ENCODE data around the gene TAS2R60.

The TAS2R60 gene

GRCh38 chr7:143410521-143411004 lies 32.7 kb upstream of the TAS2R60 start:
- in situ Hi-C loops (cut with MboI; ENCODE audit: low sequenced_read_pairs) = loop anchor here (25.0 kb wide), 1 partner anchor 398 kb away; no protein-coding TSS in a partner anchor

DNA sequence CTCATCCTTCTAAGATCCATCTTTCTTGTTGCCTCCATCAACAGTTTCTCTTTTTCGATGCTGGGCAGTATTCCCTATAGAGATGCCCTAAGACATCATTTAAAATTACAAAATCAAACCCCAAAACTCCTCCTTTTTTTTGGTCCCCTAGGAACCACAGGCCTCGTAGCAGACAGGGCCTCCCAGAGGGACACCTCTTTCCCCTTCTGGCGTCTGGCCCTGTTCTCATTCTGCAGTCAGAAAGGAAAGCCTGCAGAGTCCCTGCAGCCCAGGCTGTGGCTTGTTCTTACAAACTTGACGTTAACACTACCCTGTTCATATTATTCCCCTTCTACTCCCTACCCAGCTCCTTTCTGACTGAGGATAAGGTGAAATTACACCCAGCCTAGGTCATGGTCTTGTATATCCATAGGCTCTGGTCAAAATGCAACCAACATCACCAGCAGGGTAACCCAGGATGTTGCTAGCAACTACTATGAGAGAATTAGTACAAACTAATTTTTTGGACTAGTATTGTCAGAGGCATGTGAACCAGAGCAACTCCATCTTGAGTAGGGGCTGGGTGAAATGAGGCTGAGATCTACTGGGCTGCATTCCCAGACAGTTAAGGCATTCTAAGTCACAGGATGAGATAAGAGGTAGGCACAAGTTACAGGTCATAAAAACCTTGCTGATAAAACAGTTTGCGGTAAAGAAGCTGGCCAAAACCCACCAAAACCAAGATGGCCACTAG lies 31.1 kb upstream of the TAS2R60 start:
- in situ Hi-C loops (cut with MboI; ENCODE audit: low sequenced_read_pairs) = loop anchor here (25.0 kb wide), 1 partner anchor 400 kb away; no protein-coding TSS in a partner anchor

- in situ Hi-C loops (cut with MboI; ENCODE audit: low sequenced_read_pairs) = loop anchor here (25.0 kb wide), 1 partner anchor 401 kb away; no protein-coding TSS in a partner anchor
Observed at GRCh38 chr7:143413123-143413522, 30.1 kb upstream of the TAS2R60 start.

GRCh38 chr7:143415209-143415608 lies 28.0 kb upstream of the TAS2R60 start:
- in situ Hi-C loops (cut with MboI; ENCODE audit: low sequenced_read_pairs) = loop anchor here (25.0 kb wide), 1 partner anchor 403 kb away; no protein-coding TSS in a partner anchor

GRCh38 chr7:143415742-143416397 lies 27.4 kb upstream of the TAS2R60 start:
- in situ Hi-C loops (cut with MboI; ENCODE audit: low sequenced_read_pairs) = loop anchor here (25.0 kb wide), 1 partner anchor 404 kb away; no protein-coding TSS in a partner anchor

DNA sequence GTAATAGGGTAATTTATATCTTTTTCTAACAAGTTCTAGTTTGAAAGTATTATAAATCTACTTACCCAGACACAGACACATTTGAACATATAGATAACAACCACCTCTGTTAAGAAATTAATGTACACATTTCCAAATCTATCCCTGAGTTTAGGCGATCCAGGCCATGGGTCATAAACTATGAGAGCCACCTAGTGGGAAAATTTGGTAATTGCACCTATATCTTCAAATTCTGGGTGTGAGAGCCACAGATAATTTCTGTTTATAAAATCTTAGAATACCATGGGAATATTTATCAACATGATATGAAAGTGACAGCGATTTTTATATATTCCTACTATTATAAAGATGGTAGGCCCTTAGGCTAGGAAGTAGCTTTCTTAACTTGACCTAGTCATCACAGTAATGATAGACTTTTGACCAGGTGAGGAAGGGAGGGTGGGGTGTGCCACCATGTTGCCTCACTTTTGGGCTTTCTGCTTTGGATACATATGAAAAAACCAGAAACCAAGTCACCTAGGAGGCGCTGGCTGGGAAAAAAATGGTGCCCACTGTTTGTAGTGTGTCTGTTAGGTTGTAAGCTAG lies 26.6 kb upstream of the TAS2R60 start:
- in situ Hi-C loops (cut with MboI; ENCODE audit: low sequenced_read_pairs) = loop anchor here (25.0 kb wide), 1 partner anchor 404 kb away; no protein-coding TSS in a partner anchor

DNA sequence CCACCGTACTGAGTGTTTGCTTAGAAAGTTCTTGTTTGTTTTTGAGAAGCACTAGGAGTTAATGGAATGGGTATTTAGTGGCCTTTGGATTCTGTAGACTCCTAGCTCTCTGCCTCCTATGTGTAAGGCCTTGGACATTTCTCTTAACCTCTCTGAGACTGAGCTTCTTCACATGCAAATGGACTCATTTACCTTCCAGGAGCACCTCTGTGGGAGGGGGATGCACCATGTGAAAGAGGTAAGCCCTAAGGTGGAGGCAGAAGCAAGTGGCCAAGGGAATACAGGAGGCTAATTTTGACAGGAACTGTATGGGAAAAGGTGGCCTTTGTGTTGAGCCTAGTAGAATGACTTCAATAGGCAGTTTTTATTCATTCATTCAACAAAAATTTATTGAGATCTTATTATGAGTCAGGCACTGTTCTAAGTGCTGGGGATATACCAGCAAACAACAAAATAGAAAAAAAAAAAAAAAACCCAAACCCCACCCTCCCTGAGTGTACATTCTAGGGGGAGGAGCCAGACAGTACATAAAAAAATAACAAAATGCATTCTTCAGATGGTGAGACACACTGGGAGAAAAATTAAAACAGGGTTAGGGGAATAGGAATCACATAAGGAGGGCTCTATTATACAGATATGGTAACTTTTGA lies 25.4 kb upstream of the TAS2R60 start:
- in situ Hi-C loops (cut with MboI; ENCODE audit: low sequenced_read_pairs) = loop anchor here (25.0 kb wide), 1 partner anchor 406 kb away; no protein-coding TSS in a partner anchor

DNA sequence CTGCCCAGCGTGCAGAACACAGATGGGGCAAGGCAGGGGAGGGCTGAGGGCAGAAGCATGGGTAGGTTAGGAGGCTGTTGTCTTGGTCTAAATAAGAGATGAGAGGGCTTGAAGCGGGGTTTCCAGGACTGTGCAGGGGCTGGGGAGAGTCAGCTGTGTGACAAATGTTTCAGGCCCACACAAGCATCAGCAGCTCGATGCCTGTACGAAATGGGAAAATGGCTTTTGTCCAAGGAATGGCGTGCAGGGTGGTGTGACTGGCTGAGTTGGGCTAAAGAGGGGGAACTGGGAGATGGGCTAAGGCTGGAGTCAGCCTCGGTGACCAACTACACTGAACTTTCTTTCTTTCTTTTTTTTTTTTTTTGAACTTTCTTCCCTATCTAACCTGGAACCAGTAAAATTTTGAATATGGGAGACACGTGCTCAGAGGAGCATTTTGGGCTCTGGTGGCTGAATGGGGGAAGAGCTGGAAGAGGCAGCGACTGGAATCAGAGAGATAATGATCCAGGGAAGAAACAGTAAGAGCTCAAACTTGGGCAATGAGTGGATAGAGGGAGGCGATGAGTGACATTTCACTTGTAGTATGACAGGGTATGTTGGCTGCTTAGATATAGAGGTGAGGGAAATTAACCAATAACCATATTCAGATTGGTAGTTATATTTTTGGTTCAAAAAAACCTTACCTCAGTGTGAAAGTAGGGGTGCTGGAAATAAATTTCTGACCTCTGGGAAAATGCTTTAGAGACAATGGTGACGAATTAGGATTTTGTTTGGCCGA lies 24.4 kb upstream of the TAS2R60 start:
- in situ Hi-C loops (cut with MboI; ENCODE audit: low sequenced_read_pairs) = loop anchor here (25.0 kb wide), 1 partner anchor 407 kb away; no protein-coding TSS in a partner anchor

- in situ Hi-C loops (cut with MboI; ENCODE audit: low sequenced_read_pairs) = loop anchor here (25.0 kb wide), 1 partner anchor 408 kb away; no protein-coding TSS in a partner anchor
Observed at GRCh38 chr7:143419880-143420279, 23.4 kb upstream of the TAS2R60 start.

DNA sequence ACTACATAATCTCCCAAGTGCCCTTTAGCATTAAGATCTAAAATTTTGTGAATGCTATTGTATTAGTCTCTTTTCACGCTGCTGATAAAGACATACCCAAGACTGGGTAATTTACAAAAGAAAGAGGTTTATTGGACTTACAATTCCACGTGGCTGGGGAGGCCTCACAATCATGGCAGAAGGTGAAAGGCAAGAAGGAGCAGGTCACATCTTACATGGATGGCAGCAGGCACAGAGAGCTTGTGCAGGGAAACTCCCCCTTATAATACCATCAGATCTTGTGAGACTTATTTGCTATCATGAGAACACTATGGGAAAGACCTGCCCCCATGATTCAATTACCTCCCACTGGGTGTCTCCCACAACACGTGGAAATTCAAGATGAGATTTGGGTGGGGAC lies 22.6 kb upstream of the TAS2R60 start:
- in situ Hi-C loops (cut with MboI; ENCODE audit: low sequenced_read_pairs) = loop anchor here (25.0 kb wide), 1 partner anchor 408 kb away; no protein-coding TSS in a partner anchor

- in situ Hi-C loops (cut with MboI; ENCODE audit: low sequenced_read_pairs) = loop anchor here (25.0 kb wide), 1 partner anchor 410 kb away; no protein-coding TSS in a partner anchor
Observed at GRCh38 chr7:143422033-143422432, 21.2 kb upstream of the TAS2R60 start.

- in situ Hi-C loops (cut with MboI; ENCODE audit: low sequenced_read_pairs) = loop anchor here (25.0 kb wide), 1 partner anchor 412 kb away; no protein-coding TSS in a partner anchor
Observed at GRCh38 chr7:143424476-143424875, 18.8 kb upstream of the TAS2R60 start.

- in situ Hi-C loops (cut with MboI; ENCODE audit: low sequenced_read_pairs) = no loop called here
Observed at GRCh38 chr7:143426479-143427142, 16.6 kb upstream of the TAS2R60 start.

- in situ Hi-C loops (cut with MboI; ENCODE audit: low sequenced_read_pairs) = no loop called here
Observed at GRCh38 chr7:143429770-143430698, 13.2 kb upstream of the TAS2R60 start.

- in situ Hi-C loops (cut with MboI; ENCODE audit: low sequenced_read_pairs) = no loop called here
Observed at GRCh38 chr7:143431109-143431508, 12.1 kb upstream of the TAS2R60 start.

DNA sequence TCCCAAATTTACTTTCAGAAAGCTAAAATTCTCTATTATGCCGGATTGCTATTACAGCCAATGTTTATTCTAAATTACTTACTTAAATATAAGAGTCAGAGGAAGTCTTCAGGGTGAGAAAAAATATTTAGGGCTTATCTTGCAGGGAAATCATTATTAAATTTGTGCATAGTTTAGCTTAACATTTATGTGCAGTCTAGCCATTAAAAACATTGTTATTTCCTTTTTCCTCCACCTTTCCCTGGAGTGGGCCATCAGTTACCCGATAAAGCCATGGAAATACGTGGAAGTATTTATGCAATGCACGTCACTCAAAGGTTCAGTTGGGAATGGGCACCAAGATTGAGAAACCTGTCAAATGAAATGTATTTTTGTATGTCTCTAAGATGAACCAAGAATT lies 9.5 kb upstream of the TAS2R60 start:
- in situ Hi-C loops (cut with MboI; ENCODE audit: low sequenced_read_pairs) = no loop called here

DNA sequence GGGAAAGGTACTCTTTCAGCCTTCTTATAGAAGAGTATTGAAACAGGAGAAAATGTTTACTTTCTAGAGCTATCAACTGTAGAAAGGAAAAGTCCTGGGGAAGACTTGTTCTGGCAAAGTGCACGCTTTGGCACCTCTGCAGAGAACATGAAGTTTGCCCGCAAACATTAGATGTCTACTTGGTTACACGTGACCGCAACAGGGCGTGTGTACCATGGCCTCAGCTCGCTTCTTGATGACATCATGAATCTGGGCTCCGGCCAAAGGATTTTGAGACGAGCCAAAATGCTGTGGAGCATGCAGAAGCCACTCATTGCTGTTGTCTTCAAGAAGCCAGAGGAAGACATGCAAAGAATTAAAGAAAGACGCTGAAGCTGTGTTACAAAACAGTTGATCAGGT lies 8.6 kb upstream of the TAS2R60 start:
- in situ Hi-C loops (cut with MboI; ENCODE audit: low sequenced_read_pairs) = no loop called here

- in situ Hi-C loops (cut with MboI; ENCODE audit: low sequenced_read_pairs) = no loop called here
Observed at GRCh38 chr7:143435266-143435665, 8.0 kb upstream of the TAS2R60 start.
